Stomach (tissue), 19 donors: ENCODE results near the gene ARPIN. TPM values are rescaled to one million over a fixed set of nuclear protein-coding genes. Genes with fewer than 3 reads are reported as not detected.
"Not testable (repeated sequence)": the region's sequence is repeated elsewhere in the genome, so short reads cannot be mapped to it uniquely, and the experiment has no call there.

Experiments used
- DNase-seq, 2 donors: peaks; one replicate each; pipeline versions ENCODE4 v3.0.0 to v3.0.0-alpha.2; 2013 to 2019
- H3K27ac ChIP-seq, 5 donors: fragments of 200-600 bp in 4 of 5; sonication (generic) in 4 of 5; one replicate each; pipeline ENCODE4 v1.5.1; 2013 to 2019; ENCODE audit warnings: mild to moderate bottlenecking in 1 of 5, moderate library complexity in 1 of 5
- H3K27me3 ChIP-seq, 3 donors: fragments of 200-600 bp; sonication (generic); one replicate each; pipeline ENCODE4 v1.5.1; 2017 to 2019; ENCODE audit warnings: mixed run types in 1 of 3
- H3K36me3 ChIP-seq, 4 donors: fragments of 200-600 bp; sonication (generic); 1 replicate in 3 of 4; 2 replicates in 1 of 4; pipeline ENCODE4 v1.5.1; 2016 to 2019
- H3K4me1 ChIP-seq, 4 donors: fragments of 200-600 bp; sonication (generic); one replicate each; pipeline ENCODE4 v1.5.1; 2016 to 2019
- H3K4me3 ChIP-seq, 4 donors: fragments of 200-600 bp; sonication (generic) in 3 of 4; one replicate each; pipeline ENCODE4 v1.5.1; 2016 to 2019; ENCODE audit warnings: mild to moderate bottlenecking in 1 of 4
- H3K9me3 ChIP-seq, 4 donors: fragments of 200-600 bp; sonication (generic); one replicate each; pipeline ENCODE4 v1.5.1; 2016 to 2019
- CTCF ChIP-seq, 7 experiments: fragments of 450-650 bp in 4 of 7; fragments of 200-600 bp in 3 of 7; sonication (generic) in 3 of 7; IDR thresholded peaks; one replicate each; pipeline ENCODE4 v1.5.1; 2016 to 2019; ENCODE audit warnings: antibody characterized with exemption in 7 of 7, control low read depth in 2 of 7, mild to moderate bottlenecking in 1 of 7
- EP300 ChIP-seq: sonication (generic); formaldehyde crosslinking; IDR thresholded peaks from one replicate; pipeline ENCODE4 v1.6.1; 2017; ENCODE audit warnings: antibody characterized with exemption
- POLR2A ChIP-seq, 4 donors: fragments of 450-650 bp; IDR thresholded peaks; one replicate each; pipeline ENCODE4 v1.6.1; 2016; ENCODE audit warnings: antibody characterized with exemption in 4 of 4, control low read depth in 2 of 4, mild to moderate bottlenecking in 1 of 4, moderate library complexity in 1 of 4
- POLR2AphosphoS5 ChIP-seq, 3 donors: sonication (generic); formaldehyde crosslinking; IDR thresholded peaks; one replicate each; pipeline ENCODE4 v1.6.1; 2016; ENCODE audit warnings: antibody characterized with exemption in 3 of 3
- WGBS, 5 donors: extraction: QIAGEN DNeasy Blood & Tissue Kit in 3 of 5; methylation state at CpG; one replicate each; pipeline versions ENCODE4 v1.1.5 to v1.1.7; 2013 to 2018; 5-methylcytosine and 5-hydroxymethylcytosine counted together
- intact Hi-C: fragments of 100-400 bp; cut with DNase I; formaldehyde crosslinking; loops from one replicate; pipeline ENCODE4 v1.15.1; 2023; ENCODE audit warnings: low total_unique reads
- long read RNA-seq, 10 donors: transcript quantifications; one replicate each; lab custom pipeline, GENCODE V29; 2026
- polyA plus RNA-seq, 3 donors: library from polyadenylated mRNA; stranded (reverse); fragments of 200-250 nt; gene quantifications; one replicate each; pipeline ENCODE4 v1.2.3, GENCODE V29; 2013
- total RNA-seq, 5 donors: library from RNA; depleted of rRNA; stranded (reverse); fragments of >200 nt; gene quantifications; one replicate each; pipeline versions ENCODE4 v1.1.0 to v1.2.3, GENCODE V29; 2014 to 2016
- donor health status: healthy with polysubstance abuse.
- donor health status: Bipolar disorder and iron deficiency.
- donor health status: healthy.

ARPIN gene
- 10 to 100 TPM in 4 of 5 donors, 1 to 10 TPM in 1; 1.2 to 24.8 (median 17.4) TPM for total RNA-seq
- polyA plus RNA-seq: 10 to 100 TPM in 2 of 3 donors, 1 to 10 TPM in 1; 7.4 to 13.4 (median 11.0) TPM
- long read RNA-seq, donor 1, full-length matches to known transcripts: 2 of 2 reads
- long read RNA-seq, donor 1, partial matches to known transcripts: 0 of 2 reads
- long read RNA-seq, donor 1, other reads (novel, unspliced or antisense): 0 of 2 reads
- long read RNA-seq, donor 2, full-length matches to known transcripts: 4 of 4 reads
- long read RNA-seq, donor 2, partial matches to known transcripts: 0 of 4 reads
- long read RNA-seq, donor 2, other reads (novel, unspliced or antisense): 0 of 4 reads
- long read RNA-seq, donor 3, full-length matches to known transcripts: 3 of 3 reads
- long read RNA-seq, donor 3, partial matches to known transcripts: 0 of 3 reads
- long read RNA-seq, donor 3, other reads (novel, unspliced or antisense): 0 of 3 reads
- long read RNA-seq, donor 4: 0 reads
- long read RNA-seq, donor 5, full-length matches to known transcripts: 5 of 5 reads
- long read RNA-seq, donor 5, partial matches to known transcripts: 0 of 5 reads
- long read RNA-seq, donor 5, other reads (novel, unspliced or antisense): 0 of 5 reads
- long read RNA-seq, donor 6, full-length matches to known transcripts: 3 of 3 reads
- long read RNA-seq, donor 6, partial matches to known transcripts: 0 of 3 reads
- long read RNA-seq, donor 6, other reads (novel, unspliced or antisense): 0 of 3 reads
- long read RNA-seq, donor 7, full-length matches to known transcripts: 5 of 10 reads
- long read RNA-seq, donor 7, partial matches to known transcripts: 5 of 10 reads
- long read RNA-seq, donor 7, other reads (novel, unspliced or antisense): 0 of 10 reads
- long read RNA-seq, donor 8, full-length matches to known transcripts: 3 of 3 reads
- long read RNA-seq, donor 8, partial matches to known transcripts: 0 of 3 reads
- long read RNA-seq, donor 8, other reads (novel, unspliced or antisense): 0 of 3 reads
- long read RNA-seq, donor 9, partial matches to known transcripts: 29 of 29 reads
- long read RNA-seq, donor 9, other reads (novel, unspliced or antisense): 0 of 29 reads
- long read RNA-seq, donor 10, full-length matches to known transcripts: 1 of 1 reads
- long read RNA-seq, donor 10, partial matches to known transcripts: 0 of 1 reads
- long read RNA-seq, donor 10, other reads (novel, unspliced or antisense): 0 of 1 reads

GRCh38 chr15:89912674-89913396, at the start of gene ARPIN:
Gene ARPIN, minus strand, starts transcription at chr15:89912952. Its CDS starts 117 bp downstream, at chr15:89912835.
- Histone ChIP-seq H3K36me3 (peaks cover 0 to 27% (median 16%) of the 10 kb centered on the region in 4 donors), H3K4me3 (peak within 1 kb of the TSS; percentile 78 to 92 (median 83)), H3K9me3 (no peaks in the 10 kb centered on the region), H3K4me1 (peaks cover 15 to 33% (median 23%) of the 10 kb centered on the region in 4 donors), H3K27ac (peak within 1 kb of the TSS; percentile 76 to 91 (median 85)), H3K27me3 (peaks cover 0 to 4% (median 0%) of the 10 kb centered on the region in 3 donors)
- TF ChIP-seq POLR2AphosphoS5 (IDR thresholded peaks at IDR 0.05): no peak
- TF ChIP-seq CTCF (IDR thresholded peaks at IDR 0.05): no peak
- TF ChIP-seq EP300: no peak
- no peak for TF ChIP-seq POLR2A (IDR thresholded peaks at IDR 0.05)
- DNase-seq: peak; percentile 65 to 87
- WGBS, 5 donors: 8 to 19% (median 9%) methylated on average over 23 to 57 of the region's 57 CpGs
- intact Hi-C loops: no loop called here

DNA sequence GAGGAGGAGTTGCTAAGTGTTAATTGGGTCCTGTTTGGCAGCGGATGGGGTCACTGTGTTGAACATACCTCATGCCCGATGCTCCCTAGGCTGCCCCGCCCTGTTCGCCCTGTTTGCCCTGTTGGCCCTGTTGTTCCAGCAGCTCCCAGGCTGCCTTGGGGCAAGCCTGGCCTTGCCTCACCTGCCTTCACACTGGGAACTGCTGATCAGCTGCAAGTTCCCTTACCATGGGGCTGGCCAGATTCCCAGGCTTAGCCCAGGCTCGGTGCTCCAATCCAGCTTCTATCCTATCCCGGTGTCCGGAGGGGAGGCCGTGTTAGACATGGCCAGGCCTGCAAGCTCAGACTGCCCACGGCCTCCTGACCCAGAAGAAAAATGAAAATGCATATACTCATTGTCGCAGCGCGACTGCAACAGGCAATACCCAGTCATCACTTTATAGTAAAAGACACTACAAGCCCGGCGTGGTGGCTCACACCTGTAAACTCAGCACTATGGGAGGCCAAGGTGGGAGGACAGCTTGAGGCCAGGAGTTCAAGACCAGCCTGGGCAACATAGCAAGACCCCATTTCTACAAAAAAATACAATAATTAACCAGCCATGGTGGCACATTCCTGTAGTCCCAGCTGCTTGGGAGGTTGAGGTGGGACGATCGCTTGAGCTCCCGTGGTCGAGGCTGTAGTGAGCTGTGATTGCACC, 45.5 kb upstream of the ARPIN start:
- Histone ChIP-seq H3K36me3 (no peaks in the 10 kb centered on the region), H3K4me3 (no peak overlapping the region), H3K4me1 (peaks cover 0 to 16% (median 6%) of the 10 kb centered on the region in 4 donors), H3K27ac (peak overlapping the region in 3 of 5 donors; percentile 14 to 56 (median 25)), H3K9me3 (no peaks in the 10 kb centered on the region), H3K27me3 (no peaks in the 10 kb centered on the region)
- intact Hi-C loops: no loop called here
- peak; percentile 53 to 77 for DNase-seq
- 67 to 85% (median 71%) methylated on average over 17 to 18 of the region's 18 CpGs for WGBS, 5 donors
- no peak for TF ChIP-seq POLR2A (IDR thresholded peaks at IDR 0.05)
- TF ChIP-seq EP300: no peak
- no peak for TF ChIP-seq POLR2AphosphoS5 (IDR thresholded peaks at IDR 0.05)

DNA sequence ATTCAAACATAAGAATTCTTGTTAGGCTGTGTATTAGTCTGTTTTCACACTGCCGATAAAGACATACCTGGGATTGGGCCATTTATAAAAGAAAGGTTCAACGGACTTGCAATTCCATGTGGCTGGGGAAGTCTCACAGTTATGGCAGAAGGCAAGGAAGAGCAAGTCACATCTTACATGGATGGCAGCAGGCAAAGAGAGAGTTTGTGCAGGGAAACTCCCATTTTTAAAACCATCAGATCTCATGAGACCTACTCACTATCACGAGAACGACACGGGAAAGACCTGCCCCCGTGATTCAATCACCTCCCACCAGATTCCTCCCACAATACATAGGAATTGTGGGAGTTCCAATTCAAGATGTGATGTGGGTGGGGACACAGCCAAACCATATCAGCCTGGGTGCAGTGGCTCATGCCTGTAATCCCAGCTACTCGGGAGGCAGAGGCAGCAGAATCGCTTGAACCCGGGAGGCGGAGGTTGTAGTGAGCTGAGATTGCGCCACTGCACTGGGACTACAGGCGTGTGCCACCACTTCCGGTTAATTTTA, 42.8 kb upstream of the ARPIN start:
- H3K27ac ChIP-seq, H3K36me3 ChIP-seq, intact Hi-C loops, H3K27me3 ChIP-seq, DNase-seq, H3K9me3 ChIP-seq, H3K4me3 ChIP-seq: not testable (repeated sequence)
- H3K4me1 ChIP-seq: peaks cover 0 to 16% (median 6%) of the 10 kb centered on the region in 4 donors
- WGBS, 5 donors: 93 to 97% (median 95%) methylated on average over 13 of the region's 13 CpGs

GRCh38 chr15:89954541-89954940, 41.8 kb upstream of the ARPIN start:
- Histone ChIP-seq H3K4me1 (peaks cover 0 to 14% (median 6%) of the 10 kb centered on the region in 4 donors), H3K27ac (no peak overlapping the region), H3K27me3 (no peaks in the 10 kb centered on the region), H3K36me3 (no peaks in the 10 kb centered on the region), H3K4me3 (no peak overlapping the region), H3K9me3 (no peaks in the 10 kb centered on the region)
- 51 to 63% (median 56%) methylated on average over 3 of the region's 3 CpGs for WGBS, 5 donors
- DNase-seq: no peak
- intact Hi-C loops: no loop called here
- TF ChIP-seq EP300: no peak
- TF ChIP-seq POLR2AphosphoS5 (IDR thresholded peaks at IDR 0.05): no peak
- TF ChIP-seq CTCF (IDR thresholded peaks at IDR 0.05): no peak
- TF ChIP-seq POLR2A (IDR thresholded peaks at IDR 0.05): no peak
